KMS-11 (cell line): ENCODE results near the gene CDH9.

ENCODE experiments used
- H2AFZ ChIP-seq: fragments of 200-600 bp; sonication (generic); 2 replicates; pipeline ENCODE4 v1.6.1; 2016; ENCODE audit warnings: antibody characterized with exemption, mixed run types, low read depth
- H3K27ac ChIP-seq: fragments of 200-600 bp; sonication (generic); 2 replicates; pipeline ENCODE4 v1.6.1; 2016; ENCODE audit warnings: mild to moderate bottlenecking, mixed run types
- H3K27me3 ChIP-seq: fragments of 200-600 bp; sonication (generic); 2 replicates; pipeline ENCODE4 v1.6.1; 2017; ENCODE audit warnings: mild to moderate bottlenecking, low read depth, mixed run types, moderate library complexity; ENCODE audit not compliant: insufficient read depth
- H3K36me3 ChIP-seq: fragments of 200-600 bp; sonication (generic); 2 replicates; pipeline ENCODE4 v1.6.1; 2017; ENCODE audit warnings: mild to moderate bottlenecking, mixed run types; ENCODE audit not compliant: insufficient read depth
- H3K4me1 ChIP-seq: fragments of 200-600 bp; sonication (generic); 2 replicates; pipeline ENCODE4 v1.6.1; 2016; ENCODE audit warnings: mild to moderate bottlenecking, low read depth, mixed run types; ENCODE audit not compliant: poor library complexity, severe bottlenecking
- H3K4me2 ChIP-seq: fragments of 200-600 bp; sonication (generic); 2 replicates; pipeline ENCODE4 v1.7.0; 2016; ENCODE audit warnings: mild to moderate bottlenecking, mixed run types
- H3K4me3 ChIP-seq: fragments of 200-600 bp; sonication (generic); IDR thresholded peaks from 2 replicates; pipeline ENCODE4 v1.6.1; 2017; ENCODE audit warnings: low read depth, low read length, mixed read lengths; ENCODE audit not compliant: insufficient read depth
- H3K79me2 ChIP-seq: fragments of 200-600 bp; sonication (generic); 2 replicates; pipeline ENCODE4 v1.6.1; 2016; ENCODE audit warnings: low read depth, mixed run types; ENCODE audit not compliant: insufficient read depth
- H3K9ac ChIP-seq: fragments of 200-600 bp; sonication (generic); 2 replicates; pipeline ENCODE4 v1.6.1; 2016; ENCODE audit warnings: mild to moderate bottlenecking, mixed run types
- H4K20me1 ChIP-seq: fragments of 200-600 bp; sonication (generic); 2 replicates; pipeline ENCODE4 v1.6.1; 2016; ENCODE audit warnings: mild to moderate bottlenecking, mixed run types; ENCODE audit not compliant: insufficient read depth
- CTCF ChIP-seq: fragments of 200-600 bp; sonication (generic); conservative IDR thresholded peaks from 2 replicates; pipeline ENCODE4 v1.6.1; 2017; ENCODE audit warnings: low read depth, mild to moderate bottlenecking, antibody characterized with exemption, low read length, moderate library complexity, mixed read lengths

Gene CDH9

GRCh38 chr5:26932238-26932637 lies 106.1 kb downstream of the CDH9 start:
- H3K4me1 ChIP-seq: no peaks in the 10 kb centered on the region
- no peak overlapping the region for H3K9ac ChIP-seq
- H3K4me3 ChIP-seq: no peak overlapping the region
- no peak overlapping the region for H2AFZ ChIP-seq
- no peak overlapping the region for H3K27ac ChIP-seq
- no peaks in the 10 kb centered on the region for H3K36me3 ChIP-seq
- H3K27me3 ChIP-seq: no peaks in the 10 kb centered on the region
- H3K79me2 ChIP-seq: no peaks in the 10 kb centered on the region; the same call in 1 of the 2 replicates
- H4K20me1 ChIP-seq: no peaks in the 10 kb centered on the region
- no peak for TF ChIP-seq CTCF
- H3K4me2 ChIP-seq: no peak overlapping the region

- Histone ChIP-seq H3K4me1 (peaks cover 4% of the 10 kb centered on the region), H3K79me2 (peaks cover 6% of the 10 kb centered on the region), H3K9ac (no peak overlapping the region), H2AFZ (no peak overlapping the region), H3K4me3 (no peak overlapping the region), H3K27me3 (no peaks in the 10 kb centered on the region), H4K20me1 (no peaks in the 10 kb centered on the region), H3K4me2 (no peak overlapping the region), H3K36me3 (no peaks in the 10 kb centered on the region; the same call in 1 of the 2 replicates), H3K27ac (no peak overlapping the region)
- no peak for TF ChIP-seq CTCF
Measured at GRCh38 chr5:26921439-26921838, 116.9 kb downstream of the CDH9 start.

- Histone ChIP-seq H3K4me2 (no peak overlapping the region), H2AFZ (no peak overlapping the region), H3K27me3 (no peaks in the 10 kb centered on the region), H3K79me2 (peaks cover 34% of the 10 kb centered on the region), H3K27ac (no peak overlapping the region), H3K36me3 (no peaks in the 10 kb centered on the region; the same call in 1 of the 2 replicates), H3K4me1 (no peaks in the 10 kb centered on the region), H4K20me1 (no peaks in the 10 kb centered on the region), H3K4me3 (no peak overlapping the region), H3K9ac (no peak overlapping the region)
- TF ChIP-seq CTCF: no peak
Measured at GRCh38 chr5:26903469-26903868, 134.9 kb downstream of the CDH9 start.

- Histone ChIP-seq H3K79me2 (peaks cover 72% of the 10 kb centered on the region), H3K4me1 (peaks cover 15% of the 10 kb centered on the region)
Measured at GRCh38 chr5:26894719-26895263, 143.6 kb downstream of the CDH9 start.

More at GRCh38 chr5:26894719-26895263, 143.6 kb downstream of the CDH9 start:
- no peak for TF ChIP-seq CTCF
- H3K36me3 ChIP-seq: no peaks in the 10 kb centered on the region
- no peak overlapping the region for H2AFZ ChIP-seq
- no peak overlapping the region for H3K27ac ChIP-seq
- H3K4me2 ChIP-seq: no peak overlapping the region
- no peak overlapping the region for H3K9ac ChIP-seq
- no peak overlapping the region for H3K4me3 ChIP-seq
- 0 out of 2 replicates have a peak, but pooled peaks cover 4% of the 10 kb centered on the region for H4K20me1 ChIP-seq
- H3K27me3 ChIP-seq: no peaks in the 10 kb centered on the region
